D721Med (cell line): ENCODE measurements around the gene LHX2.

Experiments
- DNase-seq: peaks from one replicate; pipeline ENCODE4 v3.0.0; 2011; ENCODE audit warnings: low spot score; ENCODE audit not compliant: insufficient read length
- FAIRE-seq: peaks from 2 replicates; lab custom pipeline; 2011; peaks lifted over from hg19 to GRCh38; lab: Jason Lieb, UNC
- TF ChIP-seq, protein P1 (sequence below): IDR thresholded peaks from 2 replicates; pipeline ENCODE4 v1.5.1; 2012; ENCODE audit warnings: mild to moderate bottlenecking, control low read depth; ENCODE audit not compliant: insufficient read depth; ENCODE audit errors: missing control alignments

Gene LHX2

DNA sequence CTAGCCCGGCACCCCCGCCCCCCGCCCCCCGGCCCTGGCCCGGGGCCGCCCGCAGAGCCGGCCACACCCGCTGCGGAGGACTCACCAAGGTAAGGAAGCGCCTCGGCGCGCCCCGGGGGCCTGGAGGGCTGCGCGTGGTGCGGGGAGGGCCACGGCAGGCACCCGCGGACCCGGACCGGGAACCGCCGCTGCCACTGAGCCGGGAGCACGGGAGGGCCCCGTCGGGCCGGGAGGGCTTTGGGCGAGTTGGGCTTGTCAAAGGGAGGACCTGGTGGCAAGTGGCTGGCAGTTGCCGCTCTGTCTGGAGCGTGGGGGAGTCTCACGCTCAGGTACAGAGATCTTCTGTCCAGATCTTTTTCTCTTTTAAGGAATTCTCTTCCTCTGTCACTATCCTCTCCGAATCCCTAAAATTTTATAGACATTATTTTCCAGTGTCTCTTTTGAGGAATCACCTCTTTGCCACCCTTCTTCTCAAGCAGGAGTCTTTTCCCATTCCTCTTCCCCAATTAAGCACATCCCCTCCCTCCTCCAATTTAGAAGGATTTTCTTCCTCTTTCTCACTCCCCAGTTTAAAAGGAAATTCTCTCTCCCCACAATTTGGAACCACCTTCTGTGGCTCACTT lies 11.3 kb upstream of the LHX2 start:
- no peak for DNase-seq
- FAIRE-seq = no peak
- TF ChIP-seq, protein P1, sequence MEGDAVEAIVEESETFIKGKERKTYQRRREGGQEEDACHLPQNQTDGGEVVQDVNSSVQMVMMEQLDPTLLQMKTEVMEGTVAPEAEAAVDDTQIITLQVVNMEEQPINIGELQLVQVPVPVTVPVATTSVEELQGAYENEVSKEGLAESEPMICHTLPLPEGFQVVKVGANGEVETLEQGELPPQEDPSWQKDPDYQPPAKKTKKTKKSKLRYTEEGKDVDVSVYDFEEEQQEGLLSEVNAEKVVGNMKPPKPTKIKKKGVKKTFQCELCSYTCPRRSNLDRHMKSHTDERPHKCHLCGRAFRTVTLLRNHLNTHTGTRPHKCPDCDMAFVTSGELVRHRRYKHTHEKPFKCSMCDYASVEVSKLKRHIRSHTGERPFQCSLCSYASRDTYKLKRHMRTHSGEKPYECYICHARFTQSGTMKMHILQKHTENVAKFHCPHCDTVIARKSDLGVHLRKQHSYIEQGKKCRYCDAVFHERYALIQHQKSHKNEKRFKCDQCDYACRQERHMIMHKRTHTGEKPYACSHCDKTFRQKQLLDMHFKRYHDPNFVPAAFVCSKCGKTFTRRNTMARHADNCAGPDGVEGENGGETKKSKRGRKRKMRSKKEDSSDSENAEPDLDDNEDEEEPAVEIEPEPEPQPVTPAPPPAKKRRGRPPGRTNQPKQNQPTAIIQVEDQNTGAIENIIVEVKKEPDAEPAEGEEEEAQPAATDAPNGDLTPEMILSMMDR = no peak

DNA sequence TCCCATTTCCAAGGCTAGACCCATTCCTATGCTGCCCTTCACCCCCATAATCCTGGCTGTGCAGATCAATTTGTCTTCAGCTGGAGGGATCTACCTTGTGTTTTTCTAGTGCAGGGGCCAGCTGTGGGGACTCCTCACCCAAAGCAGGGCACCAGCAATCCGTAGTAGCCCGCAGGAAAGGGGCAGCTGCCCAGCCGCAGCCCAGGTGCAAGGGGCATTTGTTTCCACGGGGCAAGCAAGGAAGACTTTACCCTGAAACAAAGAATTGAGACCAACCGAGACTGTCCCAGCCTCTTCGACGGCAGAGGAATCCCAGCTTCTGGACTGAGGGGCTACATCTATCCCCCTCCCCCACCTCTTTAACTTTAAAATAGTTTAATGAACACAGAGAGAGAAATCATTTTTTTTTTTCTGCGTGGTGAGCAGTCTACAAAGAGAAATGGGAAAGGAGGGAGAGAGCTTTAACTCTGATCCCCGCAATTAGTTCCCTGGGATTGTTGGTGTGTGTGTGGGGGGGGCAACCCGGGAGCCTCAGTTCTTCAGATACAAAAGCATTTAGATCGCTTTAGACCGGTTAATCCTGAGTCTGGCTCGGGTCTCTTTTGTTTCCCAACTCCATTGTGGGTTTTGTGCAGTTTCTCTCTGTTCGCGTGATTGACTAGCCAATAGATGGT lies 10.6 kb upstream of the LHX2 start:
- DNase-seq = no peak
- no peak for FAIRE-seq
- TF ChIP-seq, protein P1 = no peak

DNA sequence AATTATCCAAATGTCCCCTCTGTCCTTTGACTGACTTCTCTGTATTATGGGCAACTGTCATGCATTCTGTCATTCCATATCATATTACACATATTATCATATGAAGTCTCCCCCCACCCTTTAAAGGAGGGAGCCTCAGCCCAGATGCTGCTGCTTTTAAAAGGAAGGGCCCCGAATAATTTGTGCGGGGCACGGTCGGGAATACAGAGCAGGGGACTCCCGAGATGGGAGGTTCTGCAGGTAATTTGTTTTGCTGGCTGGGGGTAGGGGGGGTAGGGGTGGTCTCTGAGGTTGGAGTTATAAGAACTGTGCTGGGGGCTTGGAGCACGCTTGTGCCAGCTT lies 10.1 kb upstream of the LHX2 start:
- TF ChIP-seq, protein P1 = no peak
- DNase-seq = no peak
- no peak for FAIRE-seq

DNA sequence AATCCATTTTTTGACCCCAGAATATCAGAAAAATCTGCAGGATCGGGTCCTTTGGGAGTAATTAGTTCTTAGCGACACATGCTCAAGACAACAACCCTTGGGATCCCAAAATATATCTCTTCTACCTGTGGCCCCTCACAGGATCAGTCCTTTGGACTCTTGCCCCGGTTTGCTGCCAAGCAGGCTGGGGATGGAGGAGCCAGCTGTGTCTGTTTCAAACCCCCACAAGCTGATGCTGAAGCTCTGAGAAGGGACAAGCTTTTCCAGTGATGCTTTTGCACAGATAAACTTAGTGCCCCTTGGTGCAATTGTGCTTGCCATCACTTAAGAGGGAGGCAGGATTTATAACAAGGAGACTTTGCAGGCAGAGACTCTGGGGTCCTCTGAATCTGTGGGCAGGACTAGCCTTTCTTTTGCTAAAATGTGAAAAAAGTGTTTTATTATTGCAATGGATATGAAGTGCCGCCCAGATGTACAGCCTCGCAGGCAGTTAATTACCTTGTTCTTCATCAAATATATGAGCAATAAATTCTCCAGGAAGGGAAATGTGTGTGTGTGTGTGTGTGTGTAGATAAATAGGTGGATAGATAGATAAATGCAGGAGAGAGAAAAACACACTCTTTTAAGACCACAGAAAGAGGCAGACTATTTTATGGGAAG lies 9.6 kb upstream of the LHX2 start:
- DNase-seq (no peak), FAIRE-seq (no peak)
- TF ChIP-seq, protein P1 = no peak

DNA sequence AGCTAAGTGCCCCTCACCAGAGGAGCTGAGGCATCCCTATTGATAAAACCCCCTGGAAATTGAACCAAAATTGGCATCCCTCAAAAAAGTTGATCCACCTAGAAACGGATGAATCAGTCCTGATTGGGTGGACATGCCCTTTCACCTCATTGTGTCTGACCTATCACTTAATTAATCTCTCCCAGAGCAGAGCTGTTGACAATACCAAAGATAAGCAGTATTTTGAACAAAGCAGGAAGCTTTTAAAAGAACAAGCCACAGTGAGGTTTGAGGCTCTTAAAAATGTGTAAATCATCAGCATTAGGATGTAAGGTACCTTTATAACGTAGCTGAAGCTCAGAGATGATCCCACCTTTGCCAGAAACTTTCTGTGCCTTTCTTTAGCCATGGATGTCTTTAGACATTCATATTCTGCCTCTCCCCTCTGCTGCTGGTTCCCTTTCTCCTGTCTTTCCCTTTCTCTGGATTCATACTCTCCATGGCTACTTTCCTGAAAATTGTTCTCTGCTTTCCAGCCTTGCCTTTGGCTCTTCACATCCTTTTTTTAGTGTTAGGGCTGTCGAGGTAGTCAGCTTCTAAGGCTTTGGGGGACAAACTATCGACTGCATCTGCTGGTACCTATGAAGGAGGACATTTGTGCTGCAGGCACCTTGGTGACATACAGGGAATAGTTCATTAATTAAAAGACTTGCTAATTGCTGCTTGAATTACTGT lies 7.8 kb upstream of the LHX2 start:
- no peak for DNase-seq
- TF ChIP-seq, protein P1 = no peak
- FAIRE-seq = no peak

DNA sequence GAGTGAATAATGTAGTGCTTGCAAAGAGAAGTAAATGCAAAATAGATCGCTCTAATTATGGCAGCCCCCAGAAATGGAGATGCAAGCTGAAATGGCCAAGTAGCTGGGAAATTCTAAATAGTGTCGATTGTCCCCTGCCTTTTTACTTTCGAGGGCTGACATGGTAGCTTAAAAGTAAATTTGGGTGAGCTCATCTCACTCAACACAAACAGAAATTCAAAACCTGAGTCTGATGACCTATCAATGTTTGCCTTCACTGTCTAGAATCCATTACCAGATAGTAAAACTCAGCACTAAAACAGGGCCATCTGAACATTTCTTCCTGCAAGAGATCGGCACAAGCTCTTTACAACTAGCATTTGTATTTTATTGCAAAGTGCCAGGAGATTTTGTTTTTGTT lies 7.0 kb upstream of the LHX2 start:
- no peak for DNase-seq
- no peak for FAIRE-seq
- TF ChIP-seq, protein P1 = no peak
